Central memory CD4-positive, alpha-beta T cell (primary cell): ENCODE data around the gene PHYH.
A peak's percentile ranks its signal among the peaks of the same experiment; 100 is the strongest.
"Not testable (repeated sequence)": the region's sequence is repeated elsewhere in the genome, so short reads cannot be mapped to it uniquely, and the experiment has no call there.

Experiments
- DNase-seq: peaks from one replicate; pipeline ENCODE4 v3.0.0; 2022

The PHYH gene

GRCh38 chr10:13319166-13319565, 19.3 kb upstream of the PHYH start:
- no peak for DNase-seq

- DNase-seq: no peak
Measured at GRCh38 chr10:13317474-13317873, 17.6 kb upstream of the PHYH start.

- DNase-seq: no peak
Measured at GRCh38 chr10:13316635-13317311, 16.9 kb upstream of the PHYH start.

- no peak for DNase-seq
Measured at GRCh38 chr10:13315361-13315760, 15.5 kb upstream of the PHYH start.

GRCh38 chr10:13311177-13311575, 11.3 kb upstream of the PHYH start:
- DNase-seq: no peak

GRCh38 chr10:13310518-13311176, 10.8 kb upstream of the PHYH start:
- no peak for DNase-seq

- no peak for DNase-seq
Measured at GRCh38 chr10:13309792-13310191, 9.9 kb upstream of the PHYH start.

GRCh38 chr10:13308096-13308495, 8.2 kb upstream of the PHYH start:
- no peak for DNase-seq

GRCh38 chr10:13306103-13306502, 6.2 kb upstream of the PHYH start:
- no peak for DNase-seq

GRCh38 chr10:13302821-13303555, 3.1 kb upstream of the PHYH start:
- DNase-seq: no peak

- DNase-seq: no peak
Measured at GRCh38 chr10:13298748-13299436, 972 bp downstream of the PHYH start.

- DNase-seq: no peak
Measured at GRCh38 chr10:13296476-13296875, 3.4 kb downstream of the PHYH start.

GRCh38 chr10:13294784-13295183, 5.1 kb downstream of the PHYH start:
- no peak for DNase-seq

- DNase-seq: no peak
Measured at GRCh38 chr10:13291821-13292773, 7.8 kb downstream of the PHYH start.

- DNase-seq: no peak
Measured at GRCh38 chr10:13291061-13291460, 8.8 kb downstream of the PHYH start.

GRCh38 chr10:13284050-13284449, 15.8 kb downstream of the PHYH start:
- DNase-seq: no peak

GRCh38 chr10:13282348-13282747, 17.5 kb downstream of the PHYH start:
- DNase-seq: not testable (repeated sequence)

- no peak for DNase-seq
Measured at GRCh38 chr10:13276749-13277365, 23.0 kb downstream of the PHYH start.

- DNase-seq: not testable (repeated sequence)
Measured at GRCh38 chr10:13276146-13276545, 23.7 kb downstream of the PHYH start.

GRCh38 chr10:13272164-13272571, 27.7 kb downstream of the PHYH start:
- DNase-seq: no peak

GRCh38 chr10:13271552-13272163, 28.2 kb downstream of the PHYH start:
- peak; percentile 42 for DNase-seq
